ENCODE results near the gene HMCN2.

HMCN2 gene, protein sequence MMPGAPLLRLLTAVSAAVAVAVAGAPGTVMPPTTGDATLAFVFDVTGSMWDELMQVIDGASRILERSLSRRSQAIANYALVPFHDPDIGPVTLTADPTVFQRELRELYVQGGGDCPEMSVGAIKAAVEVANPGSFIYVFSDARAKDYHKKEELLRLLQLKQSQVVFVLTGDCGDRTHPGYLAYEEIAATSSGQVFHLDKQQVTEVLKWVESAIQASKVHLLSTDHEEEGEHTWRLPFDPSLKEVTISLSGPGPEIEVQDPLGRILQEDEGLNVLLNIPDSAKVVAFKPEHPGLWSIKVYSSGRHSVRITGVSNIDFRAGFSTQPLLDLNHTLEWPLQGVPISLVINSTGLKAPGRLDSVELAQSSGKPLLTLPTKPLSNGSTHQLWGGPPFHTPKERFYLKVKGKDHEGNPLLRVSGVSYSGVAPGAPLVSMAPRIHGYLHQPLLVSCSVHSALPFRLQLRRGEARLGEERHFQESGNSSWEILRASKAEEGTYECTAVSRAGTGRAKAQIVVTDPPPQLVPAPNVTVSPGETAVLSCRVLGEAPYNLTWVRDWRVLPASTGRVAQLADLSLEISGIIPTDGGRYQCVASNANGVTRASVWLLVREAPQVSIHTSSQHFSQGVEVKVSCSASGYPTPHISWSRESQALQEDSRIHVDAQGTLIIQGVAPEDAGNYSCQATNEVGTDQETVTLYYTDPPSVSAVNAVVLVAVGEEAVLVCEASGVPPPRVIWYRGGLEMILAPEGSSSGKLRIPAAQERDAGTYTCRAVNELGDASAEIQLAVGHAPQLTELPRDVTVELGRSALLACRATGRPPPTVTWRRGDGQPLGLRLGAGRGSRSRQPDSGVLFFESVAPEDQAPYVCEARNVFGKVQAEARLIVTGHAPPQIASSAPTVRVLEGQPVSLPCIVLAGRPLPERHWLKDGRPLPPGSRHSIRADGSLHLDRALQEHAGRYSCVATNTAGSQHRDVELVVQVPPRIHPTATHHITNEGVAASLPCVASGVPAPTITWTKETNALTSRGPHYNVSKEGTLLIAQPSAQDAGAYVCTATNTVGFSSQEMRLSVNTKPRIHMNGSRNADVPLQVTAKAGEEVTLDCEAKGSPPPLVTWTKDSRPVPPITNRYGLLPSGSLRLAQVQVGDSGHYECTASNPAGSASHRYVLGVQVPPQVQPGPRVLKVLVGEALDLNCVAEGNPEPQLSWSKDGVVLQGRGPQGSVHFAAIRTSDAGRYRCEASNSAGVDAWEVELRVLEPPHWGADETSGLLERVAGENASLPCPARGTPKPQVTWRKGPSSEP (N-terminal part only)

DNA sequence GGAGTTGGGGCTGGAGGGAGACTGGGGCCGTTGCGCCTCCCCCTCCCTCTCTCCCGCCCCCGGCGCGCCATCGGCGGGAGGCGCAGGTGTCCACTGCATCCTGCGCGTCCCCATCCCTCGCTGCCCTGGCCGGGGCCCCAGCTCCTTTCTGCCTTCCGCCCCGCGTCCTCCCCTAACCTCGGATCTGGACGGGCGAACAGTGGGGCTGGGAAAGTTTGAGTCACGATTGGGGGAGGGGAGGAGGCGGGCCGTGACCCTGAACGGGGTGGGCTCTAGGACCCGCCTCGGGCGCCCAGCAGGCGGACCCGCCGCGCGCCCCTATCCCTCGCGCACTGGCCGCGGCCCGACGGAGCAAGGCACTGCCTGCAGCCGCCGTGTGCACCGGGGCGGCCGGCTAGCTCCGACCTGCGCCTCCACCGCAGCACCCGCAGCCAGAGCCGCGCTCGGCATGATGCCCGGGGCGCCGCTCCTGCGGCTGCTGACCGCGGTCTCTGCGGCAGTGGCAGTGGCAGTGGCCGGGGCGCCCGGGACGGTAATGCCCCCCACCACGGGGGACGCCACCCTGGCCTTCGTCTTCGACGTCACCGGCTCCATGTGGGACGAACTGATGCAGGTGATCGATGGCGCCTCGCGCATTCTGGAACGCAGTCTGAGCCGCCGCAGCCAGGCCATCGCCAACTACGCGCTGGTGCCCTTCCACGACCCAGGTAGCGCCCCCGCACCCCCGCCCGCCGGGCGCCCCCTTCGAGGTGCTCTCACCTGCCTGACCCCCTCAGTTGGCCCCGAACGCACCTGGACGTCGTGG is at the start of gene HMCN2:
Gene HMCN2, plus strand, starts transcription at position 330 of the 805 bp plus-strand sequence. Its CDS starts 119 bp downstream, at position 449.
- Histone ChIP-seq H3K36me3 (ENCODE audit: control insufficient read depth, insufficient read depth, low read length) (no peaks in the 10 kb centered on the region), H3K9me3 (ENCODE audit: control insufficient read depth, insufficient read depth, low read depth, low read length) (no peaks in the 10 kb centered on the region), H3K27me3 (ENCODE audit: control insufficient read depth, insufficient read depth, low read length) (peaks cover 54% of the 10 kb centered on the region), H3K9ac (ENCODE audit: low read length) (no peak within 1 kb of the TSS), H3K4me1 (ENCODE audit: control insufficient read depth, insufficient read depth, low read length) (peaks cover 4% of the 10 kb centered on the region), H3K4me3 (ENCODE audit: low read depth, low read length) (peak within 1 kb of the TSS; percentile 68), H3K27ac (ENCODE audit: low read depth, low read length) (no peak within 1 kb of the TSS)

DNA sequence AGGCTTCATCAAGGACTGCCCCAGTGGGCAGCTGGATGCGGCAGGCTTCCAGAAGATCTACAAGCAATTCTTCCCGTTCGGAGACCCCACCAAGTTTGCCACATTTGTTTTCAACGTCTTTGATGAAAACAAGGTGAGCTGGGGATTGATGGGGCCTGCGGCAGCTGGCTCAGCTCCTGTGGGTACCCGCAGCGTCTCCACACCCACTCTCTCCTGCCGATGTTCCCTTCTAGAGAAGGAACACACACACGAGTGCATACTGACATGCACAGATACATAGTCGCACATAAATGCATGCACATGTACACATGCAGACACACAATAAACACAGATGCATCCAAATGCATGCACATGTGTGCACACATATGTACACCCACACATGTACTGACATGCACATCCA is 47.7 kb upstream of the HMCN2 start:
- Histone ChIP-seq H3K27ac (ENCODE audit: low read depth, low read length) (no peak overlapping the region), H3K4me3 (ENCODE audit: low read depth, low read length) (no peak overlapping the region), H3K4me1 (ENCODE audit: control insufficient read depth, insufficient read depth, low read length) (peaks cover 24% of the 10 kb centered on the region), H3K27me3 (ENCODE audit: control insufficient read depth, insufficient read depth, low read length) (no peaks in the 10 kb centered on the region), H3K9ac (ENCODE audit: low read length) (no peak overlapping the region), H3K9me3 (ENCODE audit: control insufficient read depth, insufficient read depth, low read depth, low read length) (no peaks in the 10 kb centered on the region), H3K36me3 (ENCODE audit: control insufficient read depth, insufficient read depth, low read length) (peaks cover 9% of the 10 kb centered on the region)

DNA sequence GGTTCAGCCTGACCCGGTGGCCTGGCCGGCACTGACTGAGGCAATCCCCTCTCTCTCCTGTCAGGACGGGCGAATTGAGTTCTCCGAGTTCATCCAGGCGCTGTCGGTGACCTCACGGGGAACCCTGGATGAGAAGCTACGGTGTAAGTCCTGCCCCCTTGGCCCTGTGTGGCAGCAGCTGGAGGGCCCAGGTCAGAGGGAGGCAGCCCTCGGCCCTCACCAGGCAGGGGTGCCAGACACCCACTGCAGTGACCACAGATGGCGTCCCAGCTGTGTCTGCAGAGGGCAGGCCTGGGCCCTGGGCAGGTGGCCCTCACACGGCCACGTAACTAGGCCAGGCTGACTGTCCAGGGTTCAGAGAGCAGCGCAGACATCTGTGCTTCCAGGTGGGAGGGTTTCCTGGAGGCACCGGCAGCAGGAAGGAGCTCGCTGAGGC is 45.9 kb upstream of the HMCN2 start:
- Histone ChIP-seq H3K4me3 (ENCODE audit: low read depth, low read length) (no peak overlapping the region), H3K27me3 (ENCODE audit: control insufficient read depth, insufficient read depth, low read length) (no peaks in the 10 kb centered on the region), H3K27ac (ENCODE audit: low read depth, low read length) (no peak overlapping the region), H3K9me3 (ENCODE audit: control insufficient read depth, insufficient read depth, low read depth, low read length) (no peaks in the 10 kb centered on the region), H3K9ac (ENCODE audit: low read length) (no peak overlapping the region), H3K36me3 (ENCODE audit: control insufficient read depth, insufficient read depth, low read length) (peaks cover 11% of the 10 kb centered on the region), H3K4me1 (ENCODE audit: control insufficient read depth, insufficient read depth, low read length) (peaks cover 15% of the 10 kb centered on the region; the same call in 1 of the 2 replicates)

DNA sequence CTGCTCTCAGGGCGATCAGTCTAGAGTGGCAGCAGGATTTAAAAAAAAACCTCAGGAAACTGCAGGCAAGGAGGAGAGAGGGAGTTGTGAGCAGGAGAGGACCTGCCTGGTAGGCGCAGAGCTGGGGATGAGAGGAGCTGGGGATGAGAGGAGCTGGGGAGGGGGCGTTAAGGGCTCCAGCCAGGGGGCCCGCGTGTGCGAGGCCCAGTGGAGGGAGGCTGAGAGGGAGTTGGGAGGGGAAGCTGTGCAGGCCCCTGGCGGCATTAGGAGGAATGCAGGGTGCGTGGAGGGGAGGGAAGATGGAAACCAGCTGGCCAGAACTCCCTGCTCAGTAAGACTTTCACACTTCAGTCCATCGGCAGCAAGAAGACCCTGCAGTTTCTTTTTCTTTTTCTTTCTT is 45.2 kb upstream of the HMCN2 start:
- Histone ChIP-seq H3K9me3 (ENCODE audit: control insufficient read depth, insufficient read depth, low read depth, low read length) (no peaks in the 10 kb centered on the region), H3K27me3 (ENCODE audit: control insufficient read depth, insufficient read depth, low read length) (no peaks in the 10 kb centered on the region), H3K4me3 (ENCODE audit: low read depth, low read length) (no peak overlapping the region), H3K9ac (ENCODE audit: low read length) (no peak overlapping the region), H3K4me1 (ENCODE audit: control insufficient read depth, insufficient read depth, low read length) (peaks cover 8% of the 10 kb centered on the region; the same call in 1 of the 2 replicates), H3K36me3 (ENCODE audit: control insufficient read depth, insufficient read depth, low read length) (peaks cover 15% of the 10 kb centered on the region), H3K27ac (ENCODE audit: low read depth, low read length) (no peak overlapping the region)

DNA sequence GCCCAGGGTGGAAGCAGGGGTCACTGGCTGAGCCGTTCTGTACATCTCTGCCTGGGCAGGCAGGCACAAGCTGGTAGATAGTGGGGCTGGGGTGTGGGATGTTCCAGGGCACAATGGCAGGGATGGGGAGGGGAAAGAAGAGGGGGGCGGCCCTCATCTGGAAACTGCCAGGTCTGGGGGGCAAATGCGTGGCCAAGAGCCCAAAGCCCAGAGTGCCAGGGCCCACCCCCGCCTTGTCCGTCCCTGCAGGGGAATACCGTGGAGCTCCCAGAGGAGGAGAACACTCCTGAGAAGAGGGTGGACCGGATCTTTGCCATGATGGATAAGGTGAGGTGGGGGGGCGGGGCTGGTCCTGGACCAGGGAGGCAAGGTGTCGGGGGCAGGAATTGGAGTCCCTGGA is 42.7 kb upstream of the HMCN2 start:
- Histone ChIP-seq H3K27me3 (ENCODE audit: control insufficient read depth, insufficient read depth, low read length) (no peaks in the 10 kb centered on the region), H3K9me3 (ENCODE audit: control insufficient read depth, insufficient read depth, low read depth, low read length) (peaks cover 9% of the 10 kb centered on the region), H3K9ac (ENCODE audit: low read length) (no peak overlapping the region), H3K36me3 (ENCODE audit: control insufficient read depth, insufficient read depth, low read length) (peaks cover 36% of the 10 kb centered on the region), H3K4me3 (ENCODE audit: low read depth, low read length) (no peak overlapping the region), H3K4me1 (ENCODE audit: control insufficient read depth, insufficient read depth, low read length) (no peaks in the 10 kb centered on the region; the same call in 1 of the 2 replicates), H3K27ac (ENCODE audit: low read depth, low read length) (no peak overlapping the region)

DNA sequence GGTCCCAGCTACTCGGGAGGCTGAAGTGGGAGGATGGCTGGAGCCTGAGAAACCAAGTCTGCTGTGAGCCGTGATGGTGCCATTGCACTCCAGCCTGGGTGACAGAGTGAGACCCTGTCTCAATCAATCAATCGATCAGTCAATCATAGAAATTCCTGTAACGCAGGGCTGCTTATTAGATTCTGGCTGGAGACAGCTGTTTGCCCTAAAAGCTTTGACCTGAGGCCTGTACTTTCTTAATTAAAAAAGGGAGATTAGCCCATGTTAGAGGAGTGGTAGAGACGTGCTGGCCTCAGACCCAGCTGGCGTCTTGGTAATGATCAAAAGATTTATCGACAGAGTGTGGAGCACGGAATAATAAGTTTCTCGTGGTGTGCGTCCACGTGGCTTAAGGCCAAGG is 40.5 kb upstream of the HMCN2 start:
- Histone ChIP-seq H3K9me3 (ENCODE audit: control insufficient read depth, insufficient read depth, low read depth, low read length) (peaks cover 10% of the 10 kb centered on the region), H3K4me3 (ENCODE audit: low read depth, low read length) (no peak overlapping the region), H3K27me3 (ENCODE audit: control insufficient read depth, insufficient read depth, low read length) (no peaks in the 10 kb centered on the region), H3K27ac (ENCODE audit: low read depth, low read length) (no peak overlapping the region), H3K9ac (ENCODE audit: low read length) (no peak overlapping the region), H3K4me1 (ENCODE audit: control insufficient read depth, insufficient read depth, low read length) (no peaks in the 10 kb centered on the region; the same call in 1 of the 2 replicates), H3K36me3 (ENCODE audit: control insufficient read depth, insufficient read depth, low read length) (peaks cover 39% of the 10 kb centered on the region)

DNA sequence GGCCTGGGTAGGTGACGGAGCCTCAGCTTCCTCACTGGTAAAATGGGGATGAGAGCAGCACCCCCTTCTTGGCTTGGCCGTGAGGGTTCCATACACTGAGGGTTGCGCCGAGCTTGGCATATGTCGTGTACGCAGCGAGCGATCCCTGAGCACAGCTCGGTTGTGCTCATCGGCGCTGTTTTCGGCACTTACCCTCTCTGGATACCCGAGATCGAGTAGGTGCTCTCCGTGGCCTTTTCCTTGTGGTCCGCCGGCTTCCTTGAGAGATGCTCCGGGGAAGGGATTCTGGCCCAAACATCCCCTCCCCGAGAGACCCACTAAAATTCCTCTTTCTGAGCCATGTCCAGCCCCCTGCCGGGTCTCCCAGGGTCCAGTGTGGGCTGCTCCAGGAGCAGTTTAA is 40.0 kb upstream of the HMCN2 start:
- Histone ChIP-seq H3K36me3 (ENCODE audit: control insufficient read depth, insufficient read depth, low read length) (peaks cover 39% of the 10 kb centered on the region), H3K4me1 (ENCODE audit: control insufficient read depth, insufficient read depth, low read length) (no peaks in the 10 kb centered on the region), H3K9me3 (ENCODE audit: control insufficient read depth, insufficient read depth, low read depth, low read length) (peaks cover 10% of the 10 kb centered on the region), H3K27me3 (ENCODE audit: control insufficient read depth, insufficient read depth, low read length) (no peaks in the 10 kb centered on the region), H3K27ac (ENCODE audit: low read depth, low read length) (no peak overlapping the region), H3K4me3 (ENCODE audit: low read depth, low read length) (no peak overlapping the region), H3K9ac (ENCODE audit: low read length) (no peak overlapping the region)

DNA sequence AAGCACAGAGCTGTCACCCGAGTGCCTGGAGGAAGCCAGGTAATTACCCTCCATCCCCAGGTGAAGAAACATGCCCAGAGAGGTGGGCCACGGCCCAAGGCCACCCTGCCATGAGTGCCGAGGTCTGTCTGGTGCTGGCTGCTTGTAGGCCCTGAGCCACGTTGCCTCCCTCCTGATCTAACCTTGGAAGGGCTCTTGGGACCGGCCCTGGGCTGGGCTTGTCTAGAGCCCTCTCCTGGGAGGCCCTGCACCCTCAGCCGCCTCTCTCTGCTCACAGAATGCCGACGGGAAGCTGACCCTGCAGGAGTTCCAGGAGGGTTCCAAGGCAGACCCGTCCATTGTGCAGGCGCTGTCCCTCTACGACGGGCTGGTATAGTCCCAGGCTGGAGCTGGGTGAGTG is 39.4 kb upstream of the HMCN2 start:
- no peak overlapping the region for H3K4me3 ChIP-seq (ENCODE audit: low read depth, low read length)
- no peaks in the 10 kb centered on the region for H3K4me1 ChIP-seq (ENCODE audit: control insufficient read depth, insufficient read depth, low read length)
- H3K27ac ChIP-seq (ENCODE audit: low read depth, low read length): no peak overlapping the region
- no peaks in the 10 kb centered on the region for H3K27me3 ChIP-seq (ENCODE audit: control insufficient read depth, insufficient read depth, low read length)
- H3K9me3 ChIP-seq (ENCODE audit: control insufficient read depth, insufficient read depth, low read depth, low read length): peaks cover 10% of the 10 kb centered on the region
- peaks cover 39% of the 10 kb centered on the region for H3K36me3 ChIP-seq (ENCODE audit: control insufficient read depth, insufficient read depth, low read length)
- no peak overlapping the region for H3K9ac ChIP-seq (ENCODE audit: low read length)

DNA sequence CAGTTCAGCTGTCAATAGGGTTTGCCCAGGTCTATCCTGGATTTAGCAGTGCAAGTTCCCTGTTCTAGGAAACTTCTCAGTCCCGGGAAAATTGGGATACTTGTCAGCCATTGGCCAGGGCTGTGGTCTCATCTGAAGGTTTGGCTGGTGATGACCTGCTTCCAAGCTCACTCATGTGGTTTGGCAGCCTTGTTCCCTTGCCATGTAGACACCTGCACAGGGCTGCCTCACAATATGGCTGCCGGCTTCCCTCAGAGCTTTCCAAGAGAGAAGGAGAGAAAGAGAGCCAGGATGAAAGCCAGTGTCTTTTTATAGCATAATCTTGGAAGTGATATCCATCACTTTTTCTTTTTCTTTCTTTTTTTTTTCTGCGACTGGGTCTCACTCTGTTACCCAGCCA is 37.7 kb upstream of the HMCN2 start:
- Histone ChIP-seq H3K36me3 (ENCODE audit: control insufficient read depth, insufficient read depth, low read length) (peaks cover 47% of the 10 kb centered on the region), H3K27me3 (ENCODE audit: control insufficient read depth, insufficient read depth, low read length) (no peaks in the 10 kb centered on the region), H3K4me1 (ENCODE audit: control insufficient read depth, insufficient read depth, low read length) (no peaks in the 10 kb centered on the region; the same call in 1 of the 2 replicates), H3K27ac (ENCODE audit: low read depth, low read length) (no peak overlapping the region), H3K4me3 (ENCODE audit: low read depth, low read length) (no peak overlapping the region), H3K9me3 (ENCODE audit: control insufficient read depth, insufficient read depth, low read depth, low read length) (peaks cover 10% of the 10 kb centered on the region), H3K9ac (ENCODE audit: low read length) (no peak overlapping the region)

DNA sequence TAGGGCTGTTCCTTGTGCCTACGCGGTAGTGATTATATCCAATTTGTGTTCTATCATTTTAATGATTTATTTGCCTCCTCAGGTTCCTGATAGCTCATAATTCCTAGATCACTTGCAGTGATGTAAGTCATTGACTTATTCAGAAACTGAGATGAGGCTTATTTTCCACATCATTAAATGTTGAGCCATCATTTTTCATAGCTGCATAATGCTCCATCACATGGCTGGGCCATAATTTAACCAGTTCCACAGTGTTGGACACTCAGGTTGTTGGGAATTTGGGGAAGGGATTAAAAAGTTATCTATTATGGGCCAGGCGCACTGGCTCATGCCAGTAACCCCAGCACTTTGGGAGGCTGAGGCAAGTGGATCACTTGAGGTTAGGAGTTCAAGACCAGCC is 35.8 kb upstream of the HMCN2 start:
- no peak overlapping the region for H3K4me3 ChIP-seq (ENCODE audit: low read depth, low read length)
- H3K9me3 ChIP-seq (ENCODE audit: control insufficient read depth, insufficient read depth, low read depth, low read length): peaks cover 10% of the 10 kb centered on the region
- no peaks in the 10 kb centered on the region; the same call in 1 of the 2 replicates for H3K4me1 ChIP-seq (ENCODE audit: control insufficient read depth, insufficient read depth, low read length)
- no peaks in the 10 kb centered on the region for H3K27me3 ChIP-seq (ENCODE audit: control insufficient read depth, insufficient read depth, low read length)
- H3K36me3 ChIP-seq (ENCODE audit: control insufficient read depth, insufficient read depth, low read length): peaks cover 63% of the 10 kb centered on the region
- H3K9ac ChIP-seq (ENCODE audit: low read length): no peak overlapping the region
- H3K27ac ChIP-seq (ENCODE audit: low read depth, low read length): no peak overlapping the region

Data from HUES6 (cell line).